ENCODE data around the gene RALGPS1. TPM values are rescaled to one million over a fixed set of nuclear protein-coding genes. Genes with fewer than 3 reads are reported as not detected.

RALGPS1 gene
- total and polyA plus RNA-seq, 2 donors (not counting 1 experiment from before 2014, with no cell fraction given), result 2.0 to 5.9 TPM

DNA sequence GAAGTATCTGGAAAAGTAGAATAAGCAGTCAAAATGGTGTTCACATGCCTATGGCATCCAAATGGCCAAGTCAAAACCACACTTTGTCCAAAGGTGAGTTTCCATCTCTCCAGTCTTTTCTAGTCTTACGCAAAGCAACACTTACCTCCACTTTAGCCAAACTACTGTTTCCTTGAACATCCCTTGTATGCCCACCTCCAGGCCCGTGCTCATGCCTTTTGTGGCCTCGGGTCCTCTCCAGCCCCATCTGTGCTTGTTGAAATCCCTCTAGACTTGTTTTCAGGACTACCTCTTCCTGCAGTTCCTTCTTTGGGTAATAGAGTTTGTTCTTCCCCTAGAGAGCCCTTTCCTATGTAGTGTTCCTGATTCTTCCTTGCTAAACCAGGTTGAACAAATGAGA, 146.8 kb downstream of the RALGPS1 start:
- H3K9ac ChIP-seq (ENCODE audit: insufficient read depth, low read length), result no peak overlapping the region
- H4K20me1 ChIP-seq (ENCODE audit: control insufficient read depth, extremely low read depth, insufficient read depth, low read length), result no peaks in the 10 kb centered on the region
- H3K4me1 ChIP-seq (ENCODE audit: control insufficient read depth, extremely low read depth, insufficient read depth, low read length), result peaks cover 17% of the 10 kb centered on the region
- H3K4me3 ChIP-seq (replicated peaks in 1 of 4; ENCODE audit: control extremely low read depth in 1 of 4, insufficient read depth in 1 of 4, low read depth in 3 of 4, low read length in 4 of 4), result no peak overlapping the region
- TF ChIP-seq EZH2 (IDR thresholded peaks at IDR 0.05; ENCODE audit: low read length, missing control alignments), result no peak
- TF ChIP-seq, protein P1, sequence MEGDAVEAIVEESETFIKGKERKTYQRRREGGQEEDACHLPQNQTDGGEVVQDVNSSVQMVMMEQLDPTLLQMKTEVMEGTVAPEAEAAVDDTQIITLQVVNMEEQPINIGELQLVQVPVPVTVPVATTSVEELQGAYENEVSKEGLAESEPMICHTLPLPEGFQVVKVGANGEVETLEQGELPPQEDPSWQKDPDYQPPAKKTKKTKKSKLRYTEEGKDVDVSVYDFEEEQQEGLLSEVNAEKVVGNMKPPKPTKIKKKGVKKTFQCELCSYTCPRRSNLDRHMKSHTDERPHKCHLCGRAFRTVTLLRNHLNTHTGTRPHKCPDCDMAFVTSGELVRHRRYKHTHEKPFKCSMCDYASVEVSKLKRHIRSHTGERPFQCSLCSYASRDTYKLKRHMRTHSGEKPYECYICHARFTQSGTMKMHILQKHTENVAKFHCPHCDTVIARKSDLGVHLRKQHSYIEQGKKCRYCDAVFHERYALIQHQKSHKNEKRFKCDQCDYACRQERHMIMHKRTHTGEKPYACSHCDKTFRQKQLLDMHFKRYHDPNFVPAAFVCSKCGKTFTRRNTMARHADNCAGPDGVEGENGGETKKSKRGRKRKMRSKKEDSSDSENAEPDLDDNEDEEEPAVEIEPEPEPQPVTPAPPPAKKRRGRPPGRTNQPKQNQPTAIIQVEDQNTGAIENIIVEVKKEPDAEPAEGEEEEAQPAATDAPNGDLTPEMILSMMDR (conservative IDR thresholded peaks at IDR 0.05 in 1 of 2, IDR thresholded peaks at IDR 0.05 in 1 of 2; ENCODE audit: low read depth in 1 of 2, low read length in 2 of 2), result no peak
- H3K4me2 ChIP-seq (ENCODE audit: extremely low read depth, insufficient read depth, low read length), result no peak overlapping the region
- no peaks in the 10 kb centered on the region for H3K27me3 ChIP-seq (ENCODE audit: control insufficient read depth, insufficient read depth, low read length)
- H3K79me2 ChIP-seq (ENCODE audit: control insufficient read depth, insufficient read depth, low read length), result no peaks in the 10 kb centered on the region
- no peak for DNase-seq (ENCODE audit: low read depth in 2 of 2)
- no peaks in the 10 kb centered on the region for H3K36me3 ChIP-seq (ENCODE audit: control insufficient read depth, insufficient read depth, low read length)
- H2AFZ ChIP-seq (ENCODE audit: low read length), result no peak overlapping the region
- no peaks in the 10 kb centered on the region for H3K9me3 ChIP-seq (ENCODE audit: control insufficient read depth, insufficient read depth, low read depth, low read length)
- no peak overlapping the region for H3K27ac ChIP-seq (ENCODE audit: insufficient read depth, low read length)

DNA sequence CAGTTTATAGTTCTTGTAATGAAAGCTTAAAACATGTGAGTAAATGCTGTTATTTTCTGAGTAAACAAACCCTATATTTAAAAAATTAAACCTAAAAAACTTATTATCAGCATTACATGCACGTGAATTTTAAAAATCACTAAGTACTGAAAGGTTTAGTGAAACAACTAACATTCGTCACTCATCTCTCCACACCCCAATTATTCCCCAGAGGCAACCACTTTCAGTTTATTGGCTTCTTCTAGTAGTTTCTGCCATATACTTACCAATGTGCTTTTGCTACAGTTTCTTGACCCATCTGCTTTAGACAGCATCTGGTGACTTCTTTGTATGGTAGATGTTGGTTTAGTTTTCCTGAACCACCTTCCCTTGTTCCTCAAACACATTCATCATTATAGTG, 149.8 kb downstream of the RALGPS1 start:
- DNase-seq (ENCODE audit: low read depth in 2 of 2), result no peak
- TF ChIP-seq, protein P1 (conservative IDR thresholded peaks at IDR 0.05 in 1 of 2, IDR thresholded peaks at IDR 0.05 in 1 of 2; ENCODE audit: low read depth in 1 of 2, low read length in 2 of 2), result no peak
- TF ChIP-seq EZH2 (IDR thresholded peaks at IDR 0.05; ENCODE audit: low read length, missing control alignments), result no peak

DNA sequence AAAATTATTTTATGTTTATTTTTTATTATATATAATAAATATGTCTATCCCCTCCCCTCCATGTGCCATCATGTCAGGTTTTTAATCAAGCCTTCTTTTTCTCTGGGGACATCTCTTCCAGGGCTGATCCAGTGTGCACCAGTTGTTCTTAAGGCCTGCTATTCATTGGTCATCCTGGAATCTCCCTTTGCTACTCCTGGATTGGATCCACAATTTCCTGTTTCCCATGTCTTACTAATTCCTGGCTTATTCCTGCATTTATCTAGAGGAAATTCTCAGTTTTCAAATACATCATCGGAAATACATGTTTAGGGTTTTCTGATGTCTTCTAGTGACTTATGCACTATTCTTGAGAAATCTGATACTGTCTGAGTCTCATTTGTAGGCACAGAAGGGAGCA, 151.0 kb downstream of the RALGPS1 start:
- Histone ChIP-seq H3K27ac (ENCODE audit: insufficient read depth, low read length) (no peak overlapping the region), H3K79me2 (ENCODE audit: control insufficient read depth, insufficient read depth, low read length) (no peaks in the 10 kb centered on the region), H3K4me1 (ENCODE audit: control insufficient read depth, extremely low read depth, insufficient read depth, low read length) (peaks cover 6% of the 10 kb centered on the region), H3K9me3 (ENCODE audit: control insufficient read depth, insufficient read depth, low read depth, low read length) (no peaks in the 10 kb centered on the region), H3K4me3 (replicated peaks in 1 of 4; ENCODE audit: control extremely low read depth in 1 of 4, insufficient read depth in 1 of 4, low read depth in 3 of 4, low read length in 4 of 4) (no peak overlapping the region), H3K36me3 (ENCODE audit: control insufficient read depth, insufficient read depth, low read length) (no peaks in the 10 kb centered on the region), H3K9ac (ENCODE audit: insufficient read depth, low read length) (no peak overlapping the region), H4K20me1 (ENCODE audit: control insufficient read depth, extremely low read depth, insufficient read depth, low read length) (no peaks in the 10 kb centered on the region), H3K4me2 (ENCODE audit: extremely low read depth, insufficient read depth, low read length) (no peak overlapping the region), H3K27me3 (ENCODE audit: control insufficient read depth, insufficient read depth, low read length) (no peaks in the 10 kb centered on the region), H2AFZ (ENCODE audit: low read length) (no peak overlapping the region)
- DNase-seq (ENCODE audit: low read depth in 2 of 2), result peak; percentile 47 to 62
- TF ChIP-seq, protein P1 (conservative IDR thresholded peaks at IDR 0.05 in 1 of 2, IDR thresholded peaks at IDR 0.05 in 1 of 2; ENCODE audit: low read depth in 1 of 2, low read length in 2 of 2), result no peak
- TF ChIP-seq EZH2 (IDR thresholded peaks at IDR 0.05; ENCODE audit: low read length, missing control alignments), result no peak

More for the DNA sequence above, 149.8 kb downstream of the RALGPS1 start:
- Histone ChIP-seq H2AFZ (ENCODE audit: low read length) (no peak overlapping the region), H3K9me3 (ENCODE audit: control insufficient read depth, insufficient read depth, low read depth, low read length) (no peaks in the 10 kb centered on the region), H3K4me2 (ENCODE audit: extremely low read depth, insufficient read depth, low read length) (no peak overlapping the region), H3K4me1 (ENCODE audit: control insufficient read depth, extremely low read depth, insufficient read depth, low read length) (peaks cover 7% of the 10 kb centered on the region), H4K20me1 (ENCODE audit: control insufficient read depth, extremely low read depth, insufficient read depth, low read length) (no peaks in the 10 kb centered on the region), H3K79me2 (ENCODE audit: control insufficient read depth, insufficient read depth, low read length) (no peaks in the 10 kb centered on the region), H3K9ac (ENCODE audit: insufficient read depth, low read length) (no peak overlapping the region), H3K36me3 (ENCODE audit: control insufficient read depth, insufficient read depth, low read length) (no peaks in the 10 kb centered on the region), H3K4me3 (replicated peaks in 1 of 4; ENCODE audit: control extremely low read depth in 1 of 4, insufficient read depth in 1 of 4, low read depth in 3 of 4, low read length in 4 of 4) (no peak overlapping the region), H3K27me3 (ENCODE audit: control insufficient read depth, insufficient read depth, low read length) (no peaks in the 10 kb centered on the region), H3K27ac (ENCODE audit: insufficient read depth, low read length) (no peak overlapping the region)

All from fibroblast of lung (primary cell).